Measurements from ENCODE around the gene GAS6.

The GAS6 gene

DNA sequence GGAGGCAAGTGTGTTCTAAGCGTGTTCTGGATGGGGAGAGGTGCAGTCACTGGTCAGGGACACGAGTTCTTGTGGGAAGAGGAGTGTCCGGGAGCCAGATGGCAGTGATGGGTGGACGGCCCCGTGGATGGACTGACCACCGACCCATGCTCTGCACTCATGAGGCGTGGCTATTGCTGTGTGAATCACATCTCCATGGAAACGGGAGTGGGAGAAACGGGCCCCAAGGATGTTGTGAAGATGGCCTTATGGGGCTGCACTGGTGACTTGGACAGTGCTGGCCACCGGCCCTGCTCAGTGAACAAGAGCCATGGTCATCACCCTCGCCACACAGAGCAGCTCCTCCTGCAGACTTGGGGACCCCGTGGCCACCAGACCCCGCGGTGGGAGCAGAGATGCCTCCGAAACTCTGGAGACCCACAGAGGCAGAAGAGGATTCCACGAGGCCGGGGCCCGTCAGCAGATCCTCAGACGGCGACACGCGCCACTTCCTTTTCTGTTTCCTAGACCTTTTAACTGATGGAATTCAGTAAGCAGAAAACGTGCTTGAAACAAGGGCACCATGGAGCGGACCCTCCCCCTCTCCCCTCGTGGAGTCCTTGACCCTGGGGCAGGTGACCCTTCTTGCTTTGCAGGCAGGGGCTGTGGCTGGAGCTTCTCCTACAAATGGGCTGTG lies 47.5 kb downstream of the GAS6 start:
- CTCF ChIA-PET = interaction anchor here (0.8 to 1.0 kb wide), 4 partner anchors 21 to 410 kb away, joined by 3 to 4 read pairs (median 3); no protein-coding TSS in a partner anchor

DNA sequence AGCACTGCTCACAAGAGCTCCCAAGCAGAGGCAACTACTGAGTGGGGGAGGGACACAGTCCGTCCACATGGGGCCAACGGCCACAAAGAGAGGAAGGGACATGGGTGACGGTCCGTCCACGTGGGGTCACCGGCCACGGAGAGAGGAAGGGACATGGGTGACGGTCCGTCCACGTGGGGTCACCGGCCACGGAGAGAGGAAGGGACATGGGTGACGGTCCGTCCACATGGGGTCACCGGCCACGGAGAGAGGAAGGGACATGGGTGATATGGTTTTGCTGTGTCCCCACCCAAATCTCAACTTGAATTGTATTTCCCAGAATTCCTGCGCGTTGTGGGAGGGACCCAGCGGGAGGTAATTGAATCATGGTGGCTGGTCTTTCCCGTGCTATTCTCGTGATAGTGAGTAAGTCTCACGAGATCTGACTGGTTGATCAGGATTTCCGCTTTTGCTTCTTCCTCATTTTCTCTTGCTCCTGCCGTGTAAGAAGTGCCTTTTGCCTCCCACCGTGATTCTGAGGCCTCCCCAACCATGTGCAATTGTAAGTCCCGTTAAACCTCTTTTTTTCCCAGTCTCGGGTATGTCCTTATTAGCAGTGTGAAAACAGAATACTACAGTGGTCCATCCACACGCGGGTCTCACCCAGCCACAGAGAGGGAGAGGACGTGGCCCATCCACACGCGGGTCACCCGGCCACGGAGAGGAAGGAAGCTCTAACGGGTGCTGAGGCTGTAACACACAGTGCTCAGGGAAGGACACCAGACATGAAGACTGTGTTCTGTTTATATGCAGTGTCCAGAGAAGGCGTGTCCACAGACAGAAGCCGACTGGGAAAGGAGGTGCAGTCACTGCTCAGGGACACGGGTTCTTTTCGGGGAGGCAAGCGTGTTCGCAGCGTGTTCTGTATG lies 48.5 kb downstream of the GAS6 start:
- CTCF ChIA-PET = interaction anchor here (1.1 kb wide), 1 partner anchor 132 kb away, joined by 3 read pairs; no protein-coding TSS in a partner anchor
- POLR2A ChIA-PET = interaction anchor here (1.6 kb wide), 1 partner anchor 11 kb away, joined by 4 read pairs; no protein-coding TSS in a partner anchor

More for the DNA sequence above, 47.5 kb downstream of the GAS6 start:
- TF ChIP-seq, protein P1, sequence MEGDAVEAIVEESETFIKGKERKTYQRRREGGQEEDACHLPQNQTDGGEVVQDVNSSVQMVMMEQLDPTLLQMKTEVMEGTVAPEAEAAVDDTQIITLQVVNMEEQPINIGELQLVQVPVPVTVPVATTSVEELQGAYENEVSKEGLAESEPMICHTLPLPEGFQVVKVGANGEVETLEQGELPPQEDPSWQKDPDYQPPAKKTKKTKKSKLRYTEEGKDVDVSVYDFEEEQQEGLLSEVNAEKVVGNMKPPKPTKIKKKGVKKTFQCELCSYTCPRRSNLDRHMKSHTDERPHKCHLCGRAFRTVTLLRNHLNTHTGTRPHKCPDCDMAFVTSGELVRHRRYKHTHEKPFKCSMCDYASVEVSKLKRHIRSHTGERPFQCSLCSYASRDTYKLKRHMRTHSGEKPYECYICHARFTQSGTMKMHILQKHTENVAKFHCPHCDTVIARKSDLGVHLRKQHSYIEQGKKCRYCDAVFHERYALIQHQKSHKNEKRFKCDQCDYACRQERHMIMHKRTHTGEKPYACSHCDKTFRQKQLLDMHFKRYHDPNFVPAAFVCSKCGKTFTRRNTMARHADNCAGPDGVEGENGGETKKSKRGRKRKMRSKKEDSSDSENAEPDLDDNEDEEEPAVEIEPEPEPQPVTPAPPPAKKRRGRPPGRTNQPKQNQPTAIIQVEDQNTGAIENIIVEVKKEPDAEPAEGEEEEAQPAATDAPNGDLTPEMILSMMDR (IDR thresholded peaks at IDR 0.05; ENCODE audit: insufficient read depth, low read length, missing control alignments) = no peak
- POLR2A ChIA-PET = no interaction called here
- H3K4me3 ChIP-seq (ENCODE audit: low read depth, low read length) = no peak overlapping the region
- DNase-seq (ENCODE audit: low read depth, low spot score) = no peak

DNA sequence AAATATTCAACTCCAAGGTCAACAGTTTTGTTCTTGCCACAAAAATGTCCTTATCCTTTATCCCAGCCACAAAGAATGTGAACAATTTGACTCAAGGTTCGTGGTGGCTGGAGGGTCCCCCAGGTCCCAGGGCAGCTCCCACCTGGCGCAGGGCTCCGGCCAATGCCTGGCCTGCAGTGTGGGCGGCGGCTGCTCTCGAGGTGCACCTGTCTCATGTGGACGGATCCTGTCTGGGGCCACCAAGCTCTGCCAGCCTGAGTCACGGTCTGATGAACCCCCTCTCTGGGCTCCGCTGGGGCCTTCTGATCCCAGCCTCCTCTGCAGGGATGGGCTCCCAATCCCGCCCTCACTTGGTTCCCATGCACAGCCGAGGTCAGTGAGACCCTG lies 49.4 kb downstream of the GAS6 start:
- no peak for DNase-seq (ENCODE audit: low read depth, low spot score)
- CTCF ChIA-PET = interaction anchor here (1.1 kb wide), 1 partner anchor 133 kb away, joined by 3 read pairs; no protein-coding TSS in a partner anchor
- TF ChIP-seq, protein P1 (IDR thresholded peaks at IDR 0.05; ENCODE audit: insufficient read depth, low read length, missing control alignments) = no peak
- H3K4me3 ChIP-seq (ENCODE audit: low read depth, low read length) = no peak overlapping the region
- POLR2A ChIA-PET = interaction anchor here (1.2 to 1.6 kb wide), 2 partner anchors 10 to 114 kb away, joined by 3 to 4 read pairs; no protein-coding TSS in a partner anchor

More for the DNA sequence above, 48.5 kb downstream of the GAS6 start:
- no peak for DNase-seq (ENCODE audit: low read depth, low spot score)
- TF ChIP-seq, protein P1 (IDR thresholded peaks at IDR 0.05; ENCODE audit: insufficient read depth, low read length, missing control alignments) = no peak
- no peak overlapping the region for H3K4me3 ChIP-seq (ENCODE audit: low read depth, low read length)

DNA sequence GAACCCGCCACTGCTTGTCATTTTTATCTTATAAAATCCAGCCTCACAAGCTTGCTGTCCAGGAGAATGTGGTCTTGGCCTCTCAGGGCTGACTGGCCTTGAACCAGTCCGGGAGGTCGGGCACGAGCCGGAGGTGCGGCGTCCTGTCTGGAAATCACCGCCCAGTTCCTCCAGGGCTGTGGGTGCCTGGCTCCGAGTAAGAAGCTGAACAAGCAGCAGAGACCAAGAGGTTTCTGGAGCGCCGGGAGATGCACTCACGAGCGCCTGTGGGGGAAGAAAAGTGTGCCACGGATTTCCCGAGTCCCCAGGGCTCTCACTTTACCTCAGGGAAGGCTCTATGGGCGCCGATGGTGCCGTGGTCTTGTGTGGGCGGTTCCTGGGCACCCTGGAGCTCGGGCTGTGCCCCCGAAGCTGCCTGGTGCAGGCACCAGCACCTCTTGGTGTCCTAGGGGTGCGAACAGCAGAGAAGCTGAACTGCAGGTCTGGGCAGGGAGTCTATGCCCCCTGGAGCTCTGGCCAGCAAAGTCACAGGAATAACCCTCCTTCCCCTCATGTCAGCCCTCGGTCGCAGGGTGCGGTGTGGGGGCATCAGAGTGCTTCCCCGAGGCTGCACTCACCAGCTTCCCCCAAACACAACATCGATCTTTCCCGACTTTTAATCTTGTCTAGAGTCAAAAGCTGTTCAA lies 50.0 kb downstream of the GAS6 start:
- CTCF ChIA-PET = no interaction called here
- POLR2A ChIA-PET = interaction anchor here (1.2 to 1.6 kb wide), 2 partner anchors 10 to 114 kb away, joined by 3 to 4 read pairs; no protein-coding TSS in a partner anchor
- H3K4me3 ChIP-seq (ENCODE audit: low read depth, low read length) = no peak overlapping the region
- DNase-seq (ENCODE audit: low read depth, low spot score) = no peak
- TF ChIP-seq, protein P1 (IDR thresholded peaks at IDR 0.05; ENCODE audit: insufficient read depth, low read length, missing control alignments) = no peak

DNA sequence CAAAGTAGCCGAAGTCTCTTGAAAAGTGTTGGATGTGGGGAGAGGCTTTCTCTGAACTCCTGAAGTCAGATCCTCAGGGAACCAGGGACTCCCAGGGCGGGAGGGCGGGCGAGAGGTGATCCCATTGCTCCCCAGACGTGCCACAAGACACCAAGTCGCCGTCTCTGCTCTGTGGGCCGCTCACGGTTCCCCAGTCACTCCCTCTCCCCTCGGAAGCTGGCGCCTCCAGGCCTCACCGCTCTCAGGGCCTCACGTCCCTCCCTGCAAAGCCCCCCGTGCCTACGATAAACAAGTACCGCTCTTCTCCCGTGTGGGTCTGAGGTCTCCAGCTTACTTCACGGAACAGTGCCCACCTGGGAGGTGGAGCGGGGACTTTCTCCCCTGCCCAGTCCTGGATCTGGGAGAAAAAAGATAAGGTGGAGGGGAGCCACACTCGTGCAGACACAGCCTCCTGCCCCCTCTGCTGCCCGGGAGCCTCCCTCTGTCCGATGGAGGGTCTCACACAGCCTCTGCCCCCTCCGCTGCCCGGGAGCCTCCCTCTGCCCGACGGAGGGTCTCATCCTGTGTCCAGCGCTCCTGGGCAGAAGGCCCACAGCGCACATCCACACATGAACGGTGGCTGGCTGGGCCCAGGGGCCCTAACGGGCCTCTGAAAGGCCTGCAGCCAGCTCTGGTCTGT lies 50.7 kb downstream of the GAS6 start:
- ChIA-PET POLR2A (interaction anchor here (1.2 kb wide), 1 partner anchor 115 kb away, joined by 3 read pairs; no protein-coding TSS in a partner anchor), CTCF (no interaction called here)
- DNase-seq (ENCODE audit: low read depth, low spot score) = no peak
- TF ChIP-seq, protein P1 (IDR thresholded peaks at IDR 0.05; ENCODE audit: insufficient read depth, low read length, missing control alignments) = no peak
- H3K4me3 ChIP-seq (ENCODE audit: low read depth, low read length) = no peak overlapping the region

Data from AG04449 (cell line).